ENCODE measurements around the gene SHANK2.

SHANK2 gene

GRCh38 chr11:71202598-71202944, 49.8 kb downstream of the SHANK2 start:
- no peak for DNase-seq (ENCODE audit: low spot score)
